HG03066 (cell line): Measurements from ENCODE around the gene NXN.
"Not testable (repeated sequence)": the region's sequence is repeated elsewhere in the genome, so short reads cannot be mapped to it uniquely, and the experiment has no call there.

Experiments used
- ATAC-seq: cut with Tn5 transposase; IDR thresholded peaks from one replicate; pipeline ENCODE4 v1.9.1; 2021; ENCODE audit warnings: low read depth; ENCODE audit not compliant: unreplicated experiment

NXN gene

DNA sequence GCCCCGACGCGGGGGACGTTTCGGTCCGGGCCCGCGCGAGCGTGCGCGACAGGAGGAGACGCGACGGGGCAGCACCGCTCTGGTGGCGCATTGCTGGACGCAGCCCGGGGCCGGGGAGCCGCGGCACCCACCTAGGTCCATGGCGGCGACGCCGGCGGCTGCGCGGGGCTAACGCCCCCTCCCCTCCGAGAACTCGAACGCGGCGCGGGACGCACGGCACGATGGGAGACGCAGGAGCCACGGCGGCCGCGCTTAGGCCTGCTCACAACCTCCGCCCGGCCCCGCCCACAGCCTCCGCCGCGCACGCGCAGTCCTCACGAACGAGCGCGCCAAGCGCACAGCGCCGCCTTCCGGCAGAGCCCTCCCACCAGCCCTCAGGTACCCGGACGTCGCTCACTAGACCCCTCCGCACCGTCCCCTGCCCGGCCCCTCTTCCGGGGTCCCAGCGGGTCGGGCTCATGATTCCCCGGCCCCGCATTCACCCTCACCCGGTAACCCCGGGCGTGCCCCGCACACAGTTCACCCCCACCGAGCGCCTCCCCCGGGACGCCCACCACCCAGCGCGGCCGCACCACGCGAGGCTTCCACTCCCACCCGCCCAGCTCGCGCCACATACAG is 227.5 kb downstream of the NXN start, which contains the start of gene GEMIN4:
GEMIN4 (minus strand) TSS at position 263 of the 618 bp plus-strand sequence; CDS start at position 141, 122 bp downstream.
- ATAC-seq: peak; percentile 75

DNA sequence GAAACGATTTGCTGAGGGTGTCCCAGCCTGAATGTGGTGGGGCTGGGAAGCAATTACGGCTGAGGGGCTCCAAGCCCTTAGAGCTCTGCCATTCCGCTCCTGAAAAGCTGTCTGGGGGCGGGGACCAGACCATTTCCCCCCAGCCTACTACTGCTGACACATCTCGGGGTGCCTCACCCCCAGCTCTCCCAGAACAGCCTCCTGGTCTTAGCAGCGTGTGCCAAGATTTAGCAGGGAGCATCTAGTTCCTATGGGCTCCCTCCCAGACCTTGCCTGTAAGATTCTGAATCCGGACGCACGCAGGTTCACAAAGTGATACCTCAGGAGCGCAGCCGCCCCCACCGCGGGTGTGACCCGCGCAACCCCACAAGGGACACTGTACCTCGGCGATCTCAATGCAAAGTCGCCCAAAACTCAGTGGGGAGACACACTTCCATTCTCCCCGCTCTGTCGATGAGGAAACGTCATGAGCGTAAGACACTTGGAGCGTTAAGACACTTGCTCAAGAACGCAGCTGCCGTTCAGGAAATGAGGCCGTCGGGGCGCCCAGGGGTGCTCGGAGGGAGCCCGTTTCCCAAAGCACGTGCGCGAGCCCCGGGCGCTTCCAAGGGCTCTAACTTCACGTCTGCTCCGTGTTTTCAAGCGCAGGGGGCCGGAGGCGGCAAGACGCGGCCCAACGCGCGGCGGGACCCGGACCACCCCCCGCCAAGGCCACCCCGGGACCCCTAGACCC is 228.1 kb downstream of the NXN start:
- no peak for ATAC-seq

DNA sequence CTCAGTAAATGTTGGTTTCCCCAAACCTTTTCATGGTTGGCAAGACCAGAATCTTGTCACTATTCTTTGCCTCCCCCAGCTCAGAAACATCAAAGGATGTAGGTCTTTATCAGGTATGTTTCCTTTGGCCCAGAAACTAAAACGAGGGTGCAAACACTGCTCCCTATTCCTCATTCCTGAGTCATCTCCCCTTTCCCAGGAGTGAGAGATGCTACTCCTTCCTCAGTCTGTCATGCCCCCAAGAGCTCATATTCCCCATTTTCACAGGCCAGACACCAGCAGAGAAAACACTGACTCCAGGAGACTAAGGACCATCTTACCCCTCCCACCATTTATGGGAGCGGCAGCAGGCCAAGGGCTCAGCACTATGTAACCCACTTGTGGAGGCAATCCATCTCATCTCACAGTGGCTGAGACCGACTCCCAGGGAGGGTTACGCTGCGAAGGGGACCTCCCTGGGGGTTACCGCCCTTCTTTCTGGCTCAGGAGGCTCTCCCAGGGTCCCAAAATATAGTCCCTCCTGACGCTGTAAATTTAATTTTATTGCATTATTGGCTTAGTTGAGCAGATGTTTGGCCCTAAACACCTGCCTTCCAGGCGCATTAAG is 229.0 kb downstream of the NXN start:
- ATAC-seq: no peak

DNA sequence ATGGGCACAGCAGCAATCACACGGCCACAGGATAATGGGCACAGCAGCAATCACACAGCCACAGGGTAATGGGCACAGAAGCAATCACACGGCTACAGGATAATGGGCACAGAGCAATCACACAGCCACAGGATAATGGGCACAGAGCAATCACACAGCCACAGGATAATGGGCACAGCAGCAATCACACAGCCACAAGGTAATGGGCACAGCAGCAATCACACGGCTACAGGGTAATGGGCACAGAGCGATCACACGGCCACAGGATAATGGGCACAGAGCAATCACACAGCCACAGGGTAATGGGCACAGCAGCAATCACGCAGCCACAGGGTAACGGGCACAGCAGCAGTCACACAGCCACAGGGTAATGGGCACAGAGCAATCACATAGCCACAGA is 230.2 kb downstream of the NXN start:
- ATAC-seq: not testable (repeated sequence)
